Breast epithelium (tissue), 3 donors: ENCODE data around the gene TMEM117.

Experiments
- POLR2AphosphoS5 ChIP-seq, 3 donors: sonication (generic); formaldehyde crosslinking; IDR thresholded peaks; one replicate each; pipeline ENCODE4 v1.6.1; 2017; ENCODE audit warnings: antibody characterized with exemption in 3 of 3
- TF ChIP-seq, protein P1 (sequence below), 3 donors: fragments of 450-650 bp; IDR thresholded peaks; one replicate each; pipeline ENCODE4 v1.5.1; 2016 to 2017; ENCODE audit warnings: antibody characterized with exemption in 3 of 3, mild to moderate bottlenecking in 3 of 3, moderate library complexity in 3 of 3

DNA sequence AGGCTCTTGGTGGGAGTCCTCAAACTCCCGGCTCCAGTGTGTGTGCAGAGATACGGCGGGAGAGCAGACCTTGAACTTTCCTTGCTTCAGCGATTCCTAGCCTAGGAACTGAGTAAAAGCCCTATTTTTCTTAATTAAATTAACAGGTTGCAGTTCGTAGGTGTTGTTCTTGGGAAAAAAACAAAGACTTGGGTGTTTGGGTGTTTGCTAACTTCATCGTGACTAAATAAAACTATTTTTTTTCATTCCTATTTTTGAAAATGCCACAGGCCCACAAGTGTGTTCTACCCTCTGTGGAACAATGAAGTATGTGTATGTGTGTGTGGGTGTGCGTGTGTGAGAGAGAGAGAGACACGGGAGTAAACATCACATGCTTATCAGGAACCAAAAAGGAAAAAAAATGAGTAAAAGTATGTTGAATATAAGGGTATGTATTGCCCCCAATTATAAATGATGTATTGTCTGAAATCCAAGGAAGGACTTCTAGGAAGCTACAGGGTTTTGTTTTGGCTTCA, 651 bp downstream of the TMEM117 start:
- no peak for TF ChIP-seq POLR2AphosphoS5 (IDR thresholded peaks at IDR 0.05)
- TF ChIP-seq, protein P1, sequence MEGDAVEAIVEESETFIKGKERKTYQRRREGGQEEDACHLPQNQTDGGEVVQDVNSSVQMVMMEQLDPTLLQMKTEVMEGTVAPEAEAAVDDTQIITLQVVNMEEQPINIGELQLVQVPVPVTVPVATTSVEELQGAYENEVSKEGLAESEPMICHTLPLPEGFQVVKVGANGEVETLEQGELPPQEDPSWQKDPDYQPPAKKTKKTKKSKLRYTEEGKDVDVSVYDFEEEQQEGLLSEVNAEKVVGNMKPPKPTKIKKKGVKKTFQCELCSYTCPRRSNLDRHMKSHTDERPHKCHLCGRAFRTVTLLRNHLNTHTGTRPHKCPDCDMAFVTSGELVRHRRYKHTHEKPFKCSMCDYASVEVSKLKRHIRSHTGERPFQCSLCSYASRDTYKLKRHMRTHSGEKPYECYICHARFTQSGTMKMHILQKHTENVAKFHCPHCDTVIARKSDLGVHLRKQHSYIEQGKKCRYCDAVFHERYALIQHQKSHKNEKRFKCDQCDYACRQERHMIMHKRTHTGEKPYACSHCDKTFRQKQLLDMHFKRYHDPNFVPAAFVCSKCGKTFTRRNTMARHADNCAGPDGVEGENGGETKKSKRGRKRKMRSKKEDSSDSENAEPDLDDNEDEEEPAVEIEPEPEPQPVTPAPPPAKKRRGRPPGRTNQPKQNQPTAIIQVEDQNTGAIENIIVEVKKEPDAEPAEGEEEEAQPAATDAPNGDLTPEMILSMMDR (IDR thresholded peaks at IDR 0.05), result no peak
